Measurements from ENCODE around the gene PLEKHJ1.

- TF ChIP-seq CTCF (IDR thresholded peaks at IDR 0.05) = no peak
- TF ChIP-seq POLR2A (IDR thresholded peaks at IDR 0.05) = no peak
- TF ChIP-seq EP300 (IDR thresholded peaks at IDR 0.05) = no peak
Measured at GRCh38 chr19:2232286-2233151, 3.6 kb downstream of the PLEKHJ1 start.

Measured in gastroesophageal sphincter (tissue), 3 donors.